Thyroid gland (tissue), 4 donors: ENCODE data around the gene OR52K2. TPM values are rescaled to one million over a fixed set of nuclear protein-coding genes. Genes with fewer than 3 reads are reported as not detected.
A peak's percentile ranks its signal among the peaks of the same experiment; 100 is the strongest.

Source experiments
- DNase-seq, 2 donors: peaks; one replicate each; pipeline ENCODE4 v3.0.0-alpha.2; 2019
- H3K27ac ChIP-seq, 3 donors: fragments of 200-600 bp; sonication (generic); 1 replicate in 2 of 3; 2 replicates in 1 of 3; pipeline ENCODE4 v1.5.1; 2016 to 2019; ENCODE audit warnings: mild to moderate bottlenecking in 1 of 3, moderate library complexity in 1 of 3
- H3K27me3 ChIP-seq: fragments of 200-600 bp; sonication (generic); one replicate; pipeline ENCODE4 v1.5.1; 2019
- H3K36me3 ChIP-seq, 2 donors: fragments of 200-600 bp; sonication (generic); one replicate each; pipeline ENCODE4 v1.5.1; 2016 to 2019
- H3K4me1 ChIP-seq, 2 donors: fragments of 200-600 bp; sonication (generic); one replicate each; pipeline ENCODE4 v1.5.1; 2017 to 2019
- H3K4me3 ChIP-seq, 3 donors: fragments of 200-600 bp; sonication (generic); replicated peaks in 1 of 3; 1 replicate in 2 of 3; 2 replicates in 1 of 3; pipeline ENCODE4 v1.5.1; 2016; ENCODE audit warnings: mild to moderate bottlenecking in 1 of 3
- H3K9me3 ChIP-seq: fragments of 200-600 bp; sonication (generic); one replicate; pipeline ENCODE4 v1.5.1; 2017
- CTCF ChIP-seq, 6 experiments: fragments of 200-600 bp in 3 of 6; fragments of 450-650 bp in 3 of 6; sonication (generic) in 3 of 6; IDR thresholded peaks; one replicate each; pipeline ENCODE4 v1.5.1; 2016 to 2019; ENCODE audit warnings: antibody characterized with exemption in 6 of 6, mild to moderate bottlenecking in 2 of 6, inconsistent platforms in 1 of 6, moderate library complexity in 1 of 6
- POLR2A ChIP-seq, 2 donors: fragments of 450-650 bp; IDR thresholded peaks; one replicate each; pipeline ENCODE4 v1.6.1; 2017; ENCODE audit warnings: antibody characterized with exemption in 2 of 2, mild to moderate bottlenecking in 2 of 2, moderate library complexity in 1 of 2
- WGBS, 2 donors: methylation state at CpG; one replicate each; pipeline ENCODE4 v1.1.5; 2017; 5-methylcytosine and 5-hydroxymethylcytosine counted together
- intact Hi-C: fragments of 100-400 bp; cut with DNase I; formaldehyde crosslinking; loops from one replicate; pipeline ENCODE4 v1.15.1; 2023
- total RNA-seq, 4 donors: library from RNA; depleted of rRNA; stranded (reverse); fragments of >200 nt; gene quantifications; one replicate each; pipeline ENCODE4 v1.2.3, GENCODE V29; 2016

The OR52K2 gene
- total RNA-seq, 4 donors from 2014 or later = not detected

GRCh38 chr11:4491878-4492606 lies 42.9 kb downstream of the OR52K2 start:
- TF ChIP-seq CTCF (IDR thresholded peaks at IDR 0.05) (no peak), POLR2A (IDR thresholded peaks at IDR 0.05) (no peak)
- intact Hi-C loops = loop anchor here (5.0 kb wide), 1 partner anchor 305 kb away; no protein-coding TSS in a partner anchor
- H3K27me3 ChIP-seq = no peaks in the 10 kb centered on the region
- WGBS, 2 donors = 83 to 89% methylated on average over 4 of the region's 4 CpGs
- peaks cover 4 to 9% of the 10 kb centered on the region in 2 donors for H3K4me1 ChIP-seq
- no peaks in the 10 kb centered on the region for H3K9me3 ChIP-seq
- DNase-seq = no peak
- no peak overlapping the region for H3K27ac ChIP-seq
- no peak overlapping the region for H3K4me3 ChIP-seq
- H3K36me3 ChIP-seq = no peaks in the 10 kb centered on the region

GRCh38 chr11:4493480-4493818 lies 44.4 kb downstream of the OR52K2 start:
- no peak for DNase-seq
- 46 to 50% methylated on average over 5 of the region's 5 CpGs for WGBS, 2 donors
- H3K4me1 ChIP-seq = peaks cover 4 to 10% of the 10 kb centered on the region in 2 donors
- H3K36me3 ChIP-seq = no peaks in the 10 kb centered on the region
- no peaks in the 10 kb centered on the region for H3K9me3 ChIP-seq
- H3K27ac ChIP-seq = no peak overlapping the region
- no peak for TF ChIP-seq POLR2A (IDR thresholded peaks at IDR 0.05)
- peak in 2 of 6 experiments; percentile 3 to 43 for TF ChIP-seq CTCF (IDR thresholded peaks at IDR 0.05)
- intact Hi-C loops = loop anchor here (5.0 kb wide), 1 partner anchor 306 kb away; no protein-coding TSS in a partner anchor
- H3K27me3 ChIP-seq = no peaks in the 10 kb centered on the region
- no peak overlapping the region for H3K4me3 ChIP-seq

GRCh38 chr11:4495487-4495886 lies 46.4 kb downstream of the OR52K2 start:
- no peaks in the 10 kb centered on the region for H3K36me3 ChIP-seq
- intact Hi-C loops = no loop called here
- no peak overlapping the region for H3K27ac ChIP-seq
- H3K9me3 ChIP-seq = no peaks in the 10 kb centered on the region
- WGBS, 2 donors = 77% methylated on average over 7 of the region's 7 CpGs
- no peak for DNase-seq
- H3K27me3 ChIP-seq = no peaks in the 10 kb centered on the region
- no peak for TF ChIP-seq POLR2A (IDR thresholded peaks at IDR 0.05)
- TF ChIP-seq CTCF (IDR thresholded peaks at IDR 0.05) = no peak
- peaks cover 4 to 10% of the 10 kb centered on the region in 2 donors for H3K4me1 ChIP-seq
- no peak overlapping the region for H3K4me3 ChIP-seq

- Histone ChIP-seq H3K36me3 (no peaks in the 10 kb centered on the region), H3K4me3 (no peak overlapping the region), H3K27me3 (no peaks in the 10 kb centered on the region), H3K4me1 (peaks cover 4 to 10% of the 10 kb centered on the region in 2 donors), H3K27ac (no peak overlapping the region), H3K9me3 (no peaks in the 10 kb centered on the region)
- no peak for TF ChIP-seq POLR2A (IDR thresholded peaks at IDR 0.05)
- TF ChIP-seq CTCF (IDR thresholded peaks at IDR 0.05) = no peak
- intact Hi-C loops = no loop called here
- no peak for DNase-seq
- 74% methylated on average over 6 of the region's 6 CpGs for WGBS, 2 donors
These were observed 46.9 kb downstream of the OR52K2 start for GRCh38 chr11:4495986-4496385.

- intact Hi-C loops = no loop called here
- WGBS, 2 donors = 30 to 42% methylated on average over 15 of the region's 15 CpGs
- Histone ChIP-seq H3K36me3 (no peaks in the 10 kb centered on the region), H3K9me3 (no peaks in the 10 kb centered on the region), H3K27me3 (no peaks in the 10 kb centered on the region), H3K4me3 (no peak overlapping the region), H3K4me1 (peaks cover 4 to 10% of the 10 kb centered on the region in 2 donors), H3K27ac (no peak overlapping the region)
- no peak for TF ChIP-seq CTCF (IDR thresholded peaks at IDR 0.05)
- peak; percentile 15 to 33 for DNase-seq
These were observed 47.6 kb downstream of the OR52K2 start for GRCh38 chr11:4496557-4497248.
